HepG2 (cell line): Measurements from ENCODE around the gene SPRY1. TPM values are rescaled to one million over a fixed set of nuclear protein-coding genes. Genes with fewer than 3 reads are reported as not detected.

Experiments used
- ARID4A ChIP-seq: sonication (generic); formaldehyde crosslinking; IDR thresholded peaks from 2 replicates; pipeline ENCODE4 v1.5.0; 2020; ENCODE audit warnings: mild to moderate bottlenecking, missing genetic modification reagents, borderline replicate concordance
- CEBPB ChIP-seq: IDR thresholded peaks from 2 replicates; pipeline ENCODE4 v1.6.1; 2011; ENCODE audit warnings: low read depth, low read length, improper control_type of control experiment, borderline replicate concordance
- FOXK1 ChIP-seq: sonication (generic); formaldehyde crosslinking; IDR thresholded peaks from 2 replicates; pipeline ENCODE4 v1.4.0; 2020; ENCODE audit warnings: low read depth, missing genetic modification reagents, borderline replicate concordance
- HCFC1 ChIP-seq: fragments of 150-350 bp; IDR thresholded peaks from 2 replicates; pipeline ENCODE4 v1.6.1; 2014; ENCODE audit warnings: low read depth, low read length
- HOXD1 ChIP-seq: sonication (generic); formaldehyde crosslinking; IDR thresholded peaks from 2 replicates; pipeline ENCODE4 v1.5.0; 2020; ENCODE audit warnings: missing genetic modification reagents
- JUNB ChIP-seq: sonication (generic); formaldehyde crosslinking; IDR thresholded peaks from 2 replicates; pipeline ENCODE4 v1.8.0; 2022; ENCODE audit warnings: missing genetic modification reagents, mild to moderate bottlenecking, borderline replicate concordance
- NCOR1 ChIP-seq: fragments of 200-600 bp; sonication (generic); IDR thresholded peaks from 2 replicates; pipeline ENCODE4 v1.7.0; 2017; ENCODE audit warnings: antibody characterized with exemption, low read length, borderline replicate concordance
- YEATS4 ChIP-seq: sonication (generic); formaldehyde crosslinking; IDR thresholded peaks from 2 replicates; pipeline ENCODE4 v1.4.0; 2020; ENCODE audit warnings: missing genetic modification reagents, borderline replicate concordance
- ZBTB39 ChIP-seq: sonication (generic); formaldehyde crosslinking; IDR thresholded peaks from 2 replicates; pipeline ENCODE4 v1.5.0; 2020; ENCODE audit warnings: missing genetic modification reagents
- ZFP36L1 ChIP-seq: sonication (generic); formaldehyde crosslinking; IDR thresholded peaks from 2 replicates; pipeline ENCODE4 v1.8.0; 2022; ENCODE audit warnings: mild to moderate bottlenecking, missing genetic modification reagents, moderate library complexity
- ZFP41 ChIP-seq: sonication (generic); formaldehyde crosslinking; IDR thresholded peaks from 2 replicates; pipeline ENCODE4 v1.4.0; 2020; ENCODE audit warnings: mild to moderate bottlenecking, missing genetic modification reagents, borderline replicate concordance
- ZMYM4 ChIP-seq: sonication (generic); formaldehyde crosslinking; IDR thresholded peaks from 2 replicates; pipeline ENCODE4 v1.8.1; 2023; ENCODE audit warnings: mild to moderate bottlenecking, missing genetic modification reagents
- ZNF160 ChIP-seq: sonication (generic); formaldehyde crosslinking; IDR thresholded peaks from 2 replicates; pipeline ENCODE4 v1.8.0; 2022; ENCODE audit warnings: mild to moderate bottlenecking, inconsistent platforms, missing genetic modification reagents
- ZNF329 ChIP-seq: sonication (generic); formaldehyde crosslinking; IDR thresholded peaks from 2 replicates; pipeline ENCODE4 v1.9.0; 2021; ENCODE audit warnings: low read depth, mild to moderate bottlenecking, missing genetic modification reagents
- ZNF460 ChIP-seq: sonication (generic); formaldehyde crosslinking; IDR thresholded peaks from 2 replicates; pipeline ENCODE4 v1.5.1; 2020; ENCODE audit warnings: missing genetic modification reagents, mild to moderate bottlenecking, borderline replicate concordance
- ZNF562 ChIP-seq: sonication (generic); formaldehyde crosslinking; IDR thresholded peaks from 2 replicates; pipeline ENCODE4 v1.8.0; 2022; ENCODE audit warnings: missing genetic modification reagents, borderline replicate concordance
- ZNF614 ChIP-seq: IDR thresholded peaks from 2 replicates; pipeline ENCODE4 v1.6.1; 2018; ENCODE audit warnings: missing biosample characterization, missing genetic modification reagents, inconsistent platforms, borderline replicate concordance
- ZNF780A ChIP-seq: sonication (generic); formaldehyde crosslinking; IDR thresholded peaks from 2 replicates; pipeline ENCODE4 v1.8.0; 2022; ENCODE audit warnings: mild to moderate bottlenecking, missing genetic modification reagents, moderate library complexity
- polyA plus RNA-seq, 8 experiments: library from polyadenylated mRNA; depleted of rRNA in 3 of 8; stranded (reverse) in 7 of 8; unstranded in 1 of 8; fragments of >200 nt; fragmentation: Illumina TruSeq in 4 of 8; extraction: Trizol in 4 of 8; gene quantifications; 2 replicates each; pipeline versions ENCODE4 v1.2.1 to v1.2.3, GENCODE V29; 2011 to 2016; ENCODE audit warnings: low read depth in 4 of 8, missing spikeins in 1 of 8, mixed read lengths in 1 of 8; ENCODE audit not compliant: insufficient read depth in 1 of 8
- total RNA-seq, 5 experiments: library from RNA; depleted of rRNA; stranded (reverse); fragments of >200 nt; fragmentation: Illumina TruSeq; extraction: Trizol; gene quantifications; 2 replicates each; pipeline ENCODE4 v1.2.3, GENCODE V29; 2016; ENCODE audit warnings: low read depth in 1 of 5
- TF ChIP-seq, protein P1 (sequence below): fragments of 450-650 bp; IDR thresholded peaks from 2 replicates; pipeline ENCODE4 v1.6.1; 2017; ENCODE audit warnings: mild to moderate bottlenecking

The SPRY1 gene
- total and polyA plus RNA-seq, 2 of the 13 experiments (the other 11 are each of a cell fraction or from before 2014, with no cell fraction given): 24.7 to 33.4 TPM

GRCh38 chr4:123397144-123398065 is 810 bp downstream of the SPRY1 start (continued):
- peak; percentile 57; the same call in 1 of the 2 replicates for TF ChIP-seq ARID4A (CRISPR knock-in tag)
- TF ChIP-seq ZFP36L1: 0 out of 2 replicates have a peak, but pooled peaks have one; percentile 59
- TF ChIP-seq ZNF562 (CRISPR knock-in tag): no peak
- TF ChIP-seq ZBTB39 (CRISPR knock-in tag): no peak
- no peak for TF ChIP-seq CEBPB
- TF ChIP-seq ZNF329 (CRISPR knock-in tag): no peak
- TF ChIP-seq ZFP41 (CRISPR knock-in tag): no peak
- TF ChIP-seq HOXD1: 0 out of 2 replicates have a peak, but pooled peaks have one; percentile 57
- TF ChIP-seq FOXK1 (CRISPR knock-in tag): peak; percentile 87
- TF ChIP-seq NCOR1: no peak; the same call in 1 of the 2 replicates
- TF ChIP-seq ZNF614: 0 out of 2 replicates have a peak, but pooled peaks have one; percentile 18
- no peak for TF ChIP-seq JUNB
- TF ChIP-seq ZMYM4 (CRISPR knock-in tag): no peak; the same call in 1 of the 2 replicates
- no peak for TF ChIP-seq ZNF460 (CRISPR knock-in tag)
- peak; percentile 22; the same call in 1 of the 2 replicates for TF ChIP-seq ZNF160 (CRISPR knock-in tag)
- peak; percentile 52; the same call in 1 of the 2 replicates for TF ChIP-seq YEATS4 (CRISPR knock-in tag)
- peak; percentile 18; the same call in 1 of the 2 replicates for TF ChIP-seq ZNF780A
- TF ChIP-seq HCFC1: no peak
- TF ChIP-seq, protein P1, sequence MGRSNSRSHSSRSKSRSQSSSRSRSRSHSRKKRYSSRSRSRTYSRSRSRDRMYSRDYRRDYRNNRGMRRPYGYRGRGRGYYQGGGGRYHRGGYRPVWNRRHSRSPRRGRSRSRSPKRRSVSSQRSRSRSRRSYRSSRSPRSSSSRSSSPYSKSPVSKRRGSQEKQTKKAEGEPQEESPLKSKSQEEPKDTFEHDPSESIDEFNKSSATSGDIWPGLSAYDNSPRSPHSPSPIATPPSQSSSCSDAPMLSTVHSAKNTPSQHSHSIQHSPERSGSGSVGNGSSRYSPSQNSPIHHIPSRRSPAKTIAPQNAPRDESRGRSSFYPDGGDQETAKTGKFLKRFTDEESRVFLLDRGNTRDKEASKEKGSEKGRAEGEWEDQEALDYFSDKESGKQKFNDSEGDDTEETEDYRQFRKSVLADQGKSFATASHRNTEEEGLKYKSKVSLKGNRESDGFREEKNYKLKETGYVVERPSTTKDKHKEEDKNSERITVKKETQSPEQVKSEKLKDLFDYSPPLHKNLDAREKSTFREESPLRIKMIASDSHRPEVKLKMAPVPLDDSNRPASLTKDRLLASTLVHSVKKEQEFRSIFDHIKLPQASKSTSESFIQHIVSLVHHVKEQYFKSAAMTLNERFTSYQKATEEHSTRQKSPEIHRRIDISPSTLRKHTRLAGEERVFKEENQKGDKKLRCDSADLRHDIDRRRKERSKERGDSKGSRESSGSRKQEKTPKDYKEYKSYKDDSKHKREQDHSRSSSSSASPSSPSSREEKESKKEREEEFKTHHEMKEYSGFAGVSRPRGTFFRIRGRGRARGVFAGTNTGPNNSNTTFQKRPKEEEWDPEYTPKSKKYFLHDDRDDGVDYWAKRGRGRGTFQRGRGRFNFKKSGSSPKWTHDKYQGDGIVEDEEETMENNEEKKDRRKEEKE: no peak
